ENCODE data around the gene DNAJB1.

Gene DNAJB1

GRCh38 chr19:14477418-14478112 is 40.6 kb downstream of the DNAJB1 start:
- peaks cover 25% of the 10 kb centered on the region for H3K4me1 ChIP-seq (ENCODE audit: control insufficient read depth, insufficient read depth, low read length)
- peaks cover 10 to 23% of the 10 kb centered on the region in 2 donors for H3K36me3 ChIP-seq (ENCODE audit: control insufficient read depth in 2 of 2, insufficient read depth in 2 of 2, low read length in 2 of 2)
- H3K27me3 ChIP-seq (ENCODE audit: control insufficient read depth in 1 of 2, insufficient read depth in 2 of 2, low read length in 2 of 2): peaks cover 11 to 30% of the 10 kb centered on the region in 2 donors
- no peak overlapping the region for H3K4me3 ChIP-seq (ENCODE audit: low read length in 2 of 2)
- no peak overlapping the region for H3K27ac ChIP-seq (ENCODE audit: low read length)
- no peaks in the 10 kb centered on the region for H3K9me3 ChIP-seq (ENCODE audit: control insufficient read depth in 2 of 2, low read length in 2 of 2)
- no peak overlapping the region for H3K9ac ChIP-seq (ENCODE audit: low read length in 2 of 2)

GRCh38 chr19:14476673-14477401 is 41.4 kb downstream of the DNAJB1 start:
- H3K27ac ChIP-seq (ENCODE audit: low read length): no peak overlapping the region
- H3K36me3 ChIP-seq (ENCODE audit: control insufficient read depth in 2 of 2, insufficient read depth in 2 of 2, low read length in 2 of 2): peaks cover 5 to 18% of the 10 kb centered on the region in 2 donors
- H3K9me3 ChIP-seq (ENCODE audit: control insufficient read depth in 2 of 2, low read length in 2 of 2): no peaks in the 10 kb centered on the region
- H3K27me3 ChIP-seq (ENCODE audit: control insufficient read depth in 1 of 2, insufficient read depth in 2 of 2, low read length in 2 of 2): peaks cover 13 to 34% of the 10 kb centered on the region in 2 donors
- no peak overlapping the region for H3K4me3 ChIP-seq (ENCODE audit: low read length in 2 of 2)
- H3K9ac ChIP-seq (ENCODE audit: low read length in 2 of 2): no peak overlapping the region
- H3K4me1 ChIP-seq (ENCODE audit: control insufficient read depth, insufficient read depth, low read length): peaks cover 32% of the 10 kb centered on the region

GRCh38 chr19:14476327-14476672 is 41.9 kb downstream of the DNAJB1 start:
- peaks cover 5 to 16% of the 10 kb centered on the region in 2 donors for H3K36me3 ChIP-seq (ENCODE audit: control insufficient read depth in 2 of 2, insufficient read depth in 2 of 2, low read length in 2 of 2)
- H3K9me3 ChIP-seq (ENCODE audit: control insufficient read depth in 2 of 2, low read length in 2 of 2): no peaks in the 10 kb centered on the region
- peaks cover 13 to 34% of the 10 kb centered on the region in 2 donors for H3K27me3 ChIP-seq (ENCODE audit: control insufficient read depth in 1 of 2, insufficient read depth in 2 of 2, low read length in 2 of 2)
- peaks cover 32% of the 10 kb centered on the region for H3K4me1 ChIP-seq (ENCODE audit: control insufficient read depth, insufficient read depth, low read length)
- H3K27ac ChIP-seq (ENCODE audit: low read length): no peak overlapping the region
- H3K4me3 ChIP-seq (ENCODE audit: low read length in 2 of 2): no peak overlapping the region
- H3K9ac ChIP-seq (ENCODE audit: low read length in 2 of 2): no peak overlapping the region

GRCh38 chr19:14475251-14476073 is 42.7 kb downstream of the DNAJB1 start, which contains the start of gene PTGER1:
TSS of gene PTGER1 (minus strand) at chr19:14475354. CDS start at chr19:14474320, 1,034 bp downstream.
- peak within 1 kb of the TSS in 1 of 2 donors; percentile 15 for H3K4me3 ChIP-seq (ENCODE audit: low read length in 2 of 2)
- H3K36me3 ChIP-seq (ENCODE audit: control insufficient read depth in 2 of 2, insufficient read depth in 2 of 2, low read length in 2 of 2): peaks cover 2 to 19% of the 10 kb centered on the region in 2 donors
- no peaks in the 10 kb centered on the region for H3K9me3 ChIP-seq (ENCODE audit: control insufficient read depth in 2 of 2, low read length in 2 of 2)
- no peak within 1 kb of the TSS for H3K27ac ChIP-seq (ENCODE audit: low read length)
- H3K9ac ChIP-seq (ENCODE audit: low read length in 2 of 2): no peak within 1 kb of the TSS
- H3K4me1 ChIP-seq (ENCODE audit: control insufficient read depth, insufficient read depth, low read length): peaks cover 32% of the 10 kb centered on the region
- peaks cover 13 to 34% of the 10 kb centered on the region in 2 donors for H3K27me3 ChIP-seq (ENCODE audit: control insufficient read depth in 1 of 2, insufficient read depth in 2 of 2, low read length in 2 of 2)

- Histone ChIP-seq H3K27me3 (ENCODE audit: control insufficient read depth in 1 of 2, insufficient read depth in 2 of 2, low read length in 2 of 2) (peaks cover 13 to 34% of the 10 kb centered on the region in 2 donors), H3K4me3 (ENCODE audit: low read length in 2 of 2) (peak overlapping the region in 1 of 2 donors; percentile 15), H3K27ac (ENCODE audit: low read length) (no peak overlapping the region), H3K4me1 (ENCODE audit: control insufficient read depth, insufficient read depth, low read length) (peaks cover 32% of the 10 kb centered on the region), H3K9me3 (ENCODE audit: control insufficient read depth in 2 of 2, low read length in 2 of 2) (no peaks in the 10 kb centered on the region), H3K9ac (ENCODE audit: low read length in 2 of 2) (no peak overlapping the region), H3K36me3 (ENCODE audit: control insufficient read depth in 2 of 2, insufficient read depth in 2 of 2, low read length in 2 of 2) (peaks cover 5 to 22% of the 10 kb centered on the region in 2 donors)
Observed at GRCh38 chr19:14474827-14475226, 43.4 kb downstream of the DNAJB1 start.

- Histone ChIP-seq H3K9ac (ENCODE audit: low read length in 2 of 2) (no peak overlapping the region), H3K27ac (ENCODE audit: low read length) (no peak overlapping the region), H3K4me3 (ENCODE audit: low read length in 2 of 2) (peak overlapping the region in 1 of 2 donors; percentile 15), H3K27me3 (ENCODE audit: control insufficient read depth in 1 of 2, insufficient read depth in 2 of 2, low read length in 2 of 2) (peaks cover 13 to 34% of the 10 kb centered on the region in 2 donors), H3K36me3 (ENCODE audit: control insufficient read depth in 2 of 2, insufficient read depth in 2 of 2, low read length in 2 of 2) (peaks cover 8 to 27% of the 10 kb centered on the region in 2 donors), H3K4me1 (ENCODE audit: control insufficient read depth, insufficient read depth, low read length) (peaks cover 32% of the 10 kb centered on the region), H3K9me3 (ENCODE audit: control insufficient read depth in 2 of 2, low read length in 2 of 2) (no peaks in the 10 kb centered on the region)
Observed at GRCh38 chr19:14473978-14474578, 44.1 kb downstream of the DNAJB1 start.

- H3K27ac ChIP-seq (ENCODE audit: low read length): no peak overlapping the region
- no peaks in the 10 kb centered on the region for H3K9me3 ChIP-seq (ENCODE audit: control insufficient read depth in 2 of 2, low read length in 2 of 2)
- H3K4me3 ChIP-seq (ENCODE audit: low read length in 2 of 2): no peak overlapping the region
- H3K36me3 ChIP-seq (ENCODE audit: control insufficient read depth in 2 of 2, insufficient read depth in 2 of 2, low read length in 2 of 2): peaks cover 9 to 25% of the 10 kb centered on the region in 2 donors
- no peak overlapping the region for H3K9ac ChIP-seq (ENCODE audit: low read length in 2 of 2)
- H3K4me1 ChIP-seq (ENCODE audit: control insufficient read depth, insufficient read depth, low read length): peaks cover 32% of the 10 kb centered on the region
- peaks cover 13 to 34% of the 10 kb centered on the region in 2 donors for H3K27me3 ChIP-seq (ENCODE audit: control insufficient read depth in 1 of 2, insufficient read depth in 2 of 2, low read length in 2 of 2)
Observed at GRCh38 chr19:14473073-14473977, 44.9 kb downstream of the DNAJB1 start.

GRCh38 chr19:14472202-14472938 is 45.8 kb downstream of the DNAJB1 start:
- H3K27me3 ChIP-seq (ENCODE audit: control insufficient read depth in 1 of 2, insufficient read depth in 2 of 2, low read length in 2 of 2): peaks cover 13 to 34% of the 10 kb centered on the region in 2 donors
- H3K27ac ChIP-seq (ENCODE audit: low read length): no peak overlapping the region
- H3K4me1 ChIP-seq (ENCODE audit: control insufficient read depth, insufficient read depth, low read length): peaks cover 32% of the 10 kb centered on the region
- no peak overlapping the region for H3K9ac ChIP-seq (ENCODE audit: low read length in 2 of 2)
- H3K36me3 ChIP-seq (ENCODE audit: control insufficient read depth in 2 of 2, insufficient read depth in 2 of 2, low read length in 2 of 2): peaks cover 18 to 27% of the 10 kb centered on the region in 2 donors
- H3K9me3 ChIP-seq (ENCODE audit: control insufficient read depth in 2 of 2, low read length in 2 of 2): no peaks in the 10 kb centered on the region
- H3K4me3 ChIP-seq (ENCODE audit: low read length in 2 of 2): peak overlapping the region; percentile 11 to 47

GRCh38 chr19:14471436-14472187 is 46.6 kb downstream of the DNAJB1 start:
- Histone ChIP-seq H3K4me3 (ENCODE audit: low read length in 2 of 2) (peak overlapping the region in 1 of 2 donors; percentile 35), H3K4me1 (ENCODE audit: control insufficient read depth, insufficient read depth, low read length) (peaks cover 29% of the 10 kb centered on the region)

More at GRCh38 chr19:14471436-14472187, 46.6 kb downstream of the DNAJB1 start:
- H3K27me3 ChIP-seq (ENCODE audit: control insufficient read depth in 1 of 2, insufficient read depth in 2 of 2, low read length in 2 of 2): peaks cover 13 to 34% of the 10 kb centered on the region in 2 donors
- H3K27ac ChIP-seq (ENCODE audit: low read length): no peak overlapping the region
- no peak overlapping the region for H3K9ac ChIP-seq (ENCODE audit: low read length in 2 of 2)
- peaks cover 18 to 27% of the 10 kb centered on the region in 2 donors for H3K36me3 ChIP-seq (ENCODE audit: control insufficient read depth in 2 of 2, insufficient read depth in 2 of 2, low read length in 2 of 2)
- no peaks in the 10 kb centered on the region for H3K9me3 ChIP-seq (ENCODE audit: control insufficient read depth in 2 of 2, low read length in 2 of 2)
